HepG2 (cell line): ENCODE measurements around the gene MPC2. TPM values are rescaled to one million over a fixed set of nuclear protein-coding genes. Genes with fewer than 3 reads are reported as not detected.

ENCODE experiments used
- ATAC-seq: fragments of 200-7000 bp; cut with Tn5 transposase; 3 replicates; pipeline ENCODE4 v1.9.1; 2020; ENCODE audit warnings: mild to moderate bottlenecking, moderate library complexity
- BruUV-seq: library from RNA; stranded (reverse); fragments of 400-500 nt; replicated peaks from 2 replicates; lab custom pipeline; 2021; lab: Mats Ljungman, UMichigan
- CTCF ChIA-PET: fragments of 300-600 bp; formaldehyde crosslinking; extraction: SDS; loops from one replicate; lab custom pipeline; 2021; ENCODE audit warnings: low total read pairs, inconsistent platforms, low intra/inter-chr PET ratio; lab: Yijun Ruan, JAX
- POLR2A ChIA-PET: fragments of 350-600 bp; sonication (Branson Sonifier 250); formaldehyde crosslinking; loops from one replicate; lab custom pipeline; 2020; ENCODE audit warnings: antibody characterized with exemption, inconsistent platforms; lab: Yijun Ruan, JAX
- DNase-seq: peaks from one replicate; pipeline ENCODE4 v3.0.0-alpha.2; 2015; ENCODE audit warnings: low spot score
- FAIRE-seq: peaks from 3 replicates; lab custom pipeline; 2011; peaks lifted over from hg19 to GRCh38; lab: Jason Lieb, UNC
- H2AFZ ChIP-seq: one replicate; pipeline ENCODE4 v1.6.1; 2011; ENCODE audit warnings: low read length, inconsistent platforms
- H3K27ac ChIP-seq: fragments of 300-600 bp; 3 replicates; pipeline ENCODE4 v1.8.0; 2011; ENCODE audit warnings: mixed run types, mild to moderate bottlenecking, mixed read lengths, low read length, inconsistent platforms; ENCODE audit not compliant: insufficient read depth; ENCODE audit errors: extremely low read length
- H3K27me3 ChIP-seq, 2 experiments: fragments of 200-600 bp in 1 of 2; 2 replicates in 1 of 2; 3 replicates in 1 of 2; pipeline versions ENCODE4 v1.6.0 to v1.8.0; 2011; ENCODE audit warnings: low read length in 2 of 2, mild to moderate bottlenecking in 2 of 2, moderate library complexity in 2 of 2, inconsistent platforms in 1 of 2; ENCODE audit not compliant: insufficient read depth in 2 of 2, control insufficient read depth in 1 of 2
- H3K36me3 ChIP-seq, 2 experiments: fragments of 200-600 bp in 1 of 2; replicated peaks in 1 of 2; 2 replicates in 1 of 2; 3 replicates in 1 of 2; pipeline versions ENCODE4 v1.5.1 to v1.8.0; 2011; ENCODE audit warnings: low read length in 2 of 2, inconsistent platforms in 1 of 2; ENCODE audit not compliant: insufficient read depth in 2 of 2, control insufficient read depth in 1 of 2
- H3K4me1 ChIP-seq: 2 replicates; pipeline ENCODE4 v1.5.1; 2012; ENCODE audit warnings: low read length, inconsistent platforms; ENCODE audit not compliant: insufficient read depth
- H3K4me2 ChIP-seq: 2 replicates; pipeline ENCODE4 v1.6.0; 2011; ENCODE audit warnings: low read depth, low read length, inconsistent platforms
- H3K4me3 ChIP-seq, 3 experiments: fragments of 200-600 bp in 1 of 3; sonication (generic), shearing (Covaris generic) in 1 of 3; replicated peaks in 1 of 3; 2 replicates each; pipeline ENCODE4 v1.5.1; 2011 to 2016; ENCODE audit warnings: low read length in 3 of 3, inconsistent platforms in 2 of 3, low read depth in 2 of 3, mild to moderate bottlenecking in 2 of 3, control low read depth in 1 of 3, mixed read lengths in 1 of 3; ENCODE audit not compliant: insufficient read depth in 1 of 3
- H3K79me2 ChIP-seq: one replicate; pipeline ENCODE4 v1.6.1; 2011; ENCODE audit warnings: low read length, inconsistent platforms; ENCODE audit not compliant: insufficient read depth
- H3K9ac ChIP-seq: 2 replicates; pipeline ENCODE4 v1.6.0; 2011; ENCODE audit warnings: mild to moderate bottlenecking, low read depth, low read length, inconsistent platforms; ENCODE audit not compliant: insufficient read depth
- H3K9me3 ChIP-seq: 2 replicates; pipeline ENCODE4 v1.5.1; 2012; ENCODE audit warnings: mild to moderate bottlenecking, low read length
- H4K20me1 ChIP-seq: 2 replicates; pipeline ENCODE4 v1.6.0; 2011; ENCODE audit warnings: inconsistent platforms, mild to moderate bottlenecking, low read length, moderate library complexity; ENCODE audit not compliant: insufficient read depth
- DDIT3 ChIP-seq: sonication (generic); formaldehyde crosslinking; IDR thresholded peaks from 2 replicates; pipeline ENCODE4 v1.4.0; 2020; ENCODE audit warnings: mild to moderate bottlenecking, missing genetic modification reagents
- ETV6 ChIP-seq: sonication (generic); formaldehyde crosslinking; conservative IDR thresholded peaks from 2 replicates; pipeline ENCODE4 v1.4.0; 2020; ENCODE audit warnings: missing genetic modification reagents
- FOXC1 ChIP-seq: sonication (generic); formaldehyde crosslinking; IDR thresholded peaks from 2 replicates; pipeline ENCODE4 v1.8.0; 2022; ENCODE audit warnings: mild to moderate bottlenecking, missing genetic modification reagents, borderline replicate concordance
- NR3C1 ChIP-seq: sonication (generic); formaldehyde crosslinking; IDR thresholded peaks from 2 replicates; pipeline ENCODE4 v1.4.0; 2020; ENCODE audit warnings: missing genetic modification reagents
- SOX6 ChIP-seq, 2 experiments: fragments of 450-650 bp in 1 of 2; sonication (generic) in 1 of 2; formaldehyde crosslinking in 1 of 2; IDR thresholded peaks; 2 replicates each; pipeline versions ENCODE4 v1.4.0 to v1.6.1; 2017 to 2020; ENCODE audit warnings: antibody characterized with exemption in 1 of 2, mild to moderate bottlenecking in 1 of 2, missing genetic modification reagents in 1 of 2
- TERF1 ChIP-seq: sonication (generic); formaldehyde crosslinking; IDR thresholded peaks from 2 replicates; pipeline ENCODE4 v1.8.0; 2022; ENCODE audit warnings: mild to moderate bottlenecking, missing genetic modification reagents, moderate library complexity
- ZFAT ChIP-seq: sonication (generic); formaldehyde crosslinking; conservative IDR thresholded peaks from 2 replicates; pipeline ENCODE4 v1.8.1; 2023; ENCODE audit warnings: missing genetic modification reagents, inconsistent platforms
- ZMYM3 ChIP-seq: sonication (generic); formaldehyde crosslinking; IDR thresholded peaks from 2 replicates; pipeline ENCODE4 v1.5.1; 2020; ENCODE audit warnings: mild to moderate bottlenecking, missing genetic modification reagents
- ZNF280D ChIP-seq: sonication (generic); formaldehyde crosslinking; IDR thresholded peaks from 2 replicates; pipeline ENCODE4 v1.5.1; 2020; ENCODE audit warnings: mild to moderate bottlenecking, missing genetic modification reagents
- ZNF292 ChIP-seq: sonication (generic); formaldehyde crosslinking; IDR thresholded peaks from 2 replicates; pipeline ENCODE4 v1.8.1; 2022; ENCODE audit warnings: mild to moderate bottlenecking, low read depth, missing genetic modification reagents, borderline replicate concordance
- ZNF556 ChIP-seq: sonication (generic); formaldehyde crosslinking; IDR thresholded peaks from 2 replicates; pipeline ENCODE4 v1.4.0; 2020; ENCODE audit warnings: mild to moderate bottlenecking, missing genetic modification reagents, borderline replicate concordance
- ZNF7 ChIP-seq: IDR thresholded peaks from 2 replicates; pipeline ENCODE4 v1.6.1; 2016; ENCODE audit warnings: missing biosample characterization, missing genetic modification reagents
- WGBS: methylation state at CpG from one replicate; pipeline ENCODE4 v1.1.6; 2017; ENCODE audit warnings: low lambda C conversion rate; 5-methylcytosine and 5-hydroxymethylcytosine counted together
- in situ Hi-C: cut with HindIII; loops from 2 replicates; pipeline ENCODE4 v1.10.0; 2017; ENCODE audit warnings: low pct_unique_long_range_greater_than_20kb; ENCODE audit not compliant: extremely low pct_ligation_motif_present
- intact Hi-C: fragments of 100-400 bp; cut with micrococcal nuclease; formaldehyde crosslinking; loops from one replicate; pipeline ENCODE4 v1.10.0; 2022; ENCODE audit not compliant: unreplicated experiment
- polyA plus RNA-seq, 8 experiments: library from polyadenylated mRNA; depleted of rRNA in 3 of 8; stranded (reverse) in 7 of 8; unstranded in 1 of 8; fragments of >200 nt; fragmentation: Illumina TruSeq in 4 of 8; extraction: Trizol in 4 of 8; gene quantifications; 2 replicates each; pipeline versions ENCODE4 v1.2.1 to v1.2.3, GENCODE V29; 2011 to 2016; ENCODE audit warnings: low read depth in 4 of 8, missing spikeins in 1 of 8, mixed read lengths in 1 of 8; ENCODE audit not compliant: insufficient read depth in 1 of 8
- total RNA-seq, 5 experiments: library from RNA; depleted of rRNA; stranded (reverse); fragments of >200 nt; fragmentation: Illumina TruSeq; extraction: Trizol; gene quantifications; 2 replicates each; pipeline ENCODE4 v1.2.3, GENCODE V29; 2016; ENCODE audit warnings: low read depth in 1 of 5

Gene MPC2
- total and polyA plus RNA-seq, 2 of the 13 experiments (the other 11 are each of a cell fraction or from before 2014, with no cell fraction given), result 38.8 to 136 TPM

- 74% methylated on average over 6 of the region's 6 CpGs for WGBS
- H3K9ac ChIP-seq, result no peak overlapping the region
- H3K27me3 ChIP-seq, result no peaks in the 10 kb centered on the region
- H3K4me3 ChIP-seq, result no peak overlapping the region
- peak; percentile 24; the same call in 1 of the 2 replicates for TF ChIP-seq ZNF7 (CRISPR knock-in tag)
- no peak for TF ChIP-seq SOX6 (IDR thresholded peaks at IDR 0.05)
- TF ChIP-seq SOX6 (CRISPR knock-in tag; IDR thresholded peaks at IDR 0.05), result no peak
- no peak for TF ChIP-seq DDIT3 (CRISPR knock-in tag)
- TF ChIP-seq FOXC1, result no peak
- TF ChIP-seq TERF1 (CRISPR knock-in tag), result no peak
- ChIA-PET POLR2A (no interaction called here), CTCF (no interaction called here)
- H3K4me1 ChIP-seq, result peaks cover 31% of the 10 kb centered on the region
- in situ Hi-C loops, result no loop called here
- intact Hi-C loops, result no loop called here
- H3K4me2 ChIP-seq, result no peak overlapping the region
- H2AFZ ChIP-seq, result no peak overlapping the region
- H3K9me3 ChIP-seq, result peaks cover 14% of the 10 kb centered on the region
- BruUV-seq, result no TSS peak
- H3K79me2 ChIP-seq, result no peaks in the 10 kb centered on the region
- H3K36me3 ChIP-seq, result no peaks in the 10 kb centered on the region
- H4K20me1 ChIP-seq, result no peaks in the 10 kb centered on the region
- no peak for ATAC-seq
- no peak for DNase-seq
- H3K27ac ChIP-seq, result no peak overlapping the region
- FAIRE-seq, result no peak
Measured at GRCh38 chr1:167909691-167910180, 27.1 kb downstream of the MPC2 start.

- H3K36me3 ChIP-seq, result no peaks in the 10 kb centered on the region
- peaks cover 25% of the 10 kb centered on the region for H3K4me1 ChIP-seq
- no peak overlapping the region for H3K9ac ChIP-seq
- 0 out of 6 replicates have a peak overlapping the region, but pooled peaks of 1 of the 3 experiments have one; percentile 36 for H3K4me3 ChIP-seq
- H3K27ac ChIP-seq, result no peak overlapping the region
- no TSS peak for BruUV-seq
- FAIRE-seq (no peak), ATAC-seq (no peak), DNase-seq (no peak)
- no peaks in the 10 kb centered on the region; a peak in 1 of 5 replicates for H3K27me3 ChIP-seq
- intact Hi-C loops, result no loop called here
- CTCF ChIA-PET, result no interaction called here
- TF ChIP-seq ETV6 (CRISPR knock-in tag) (no peak), ZNF280D (CRISPR knock-in tag) (no peak), ZFAT (CRISPR knock-in tag) (no peak), ZMYM3 (CRISPR knock-in tag) (no peak), NR3C1 (CRISPR knock-in tag) (no peak), ZNF292 (CRISPR knock-in tag) (no peak), ZNF556 (CRISPR knock-in tag) (no peak)
- in situ Hi-C loops, result no loop called here
- POLR2A ChIA-PET, result interaction anchor here (2.3 kb wide), 1 partner anchor 11 kb away, joined by 12 read pairs; no protein-coding TSS in a partner anchor
- no peak overlapping the region for H2AFZ ChIP-seq
- H3K4me2 ChIP-seq, result peak overlapping the region; percentile 66
- no peaks in the 10 kb centered on the region for H4K20me1 ChIP-seq
- H3K79me2 ChIP-seq, result no peaks in the 10 kb centered on the region
- H3K9me3 ChIP-seq, result peaks cover 14% of the 10 kb centered on the region
Measured at GRCh38 chr1:167905671-167906070, 31.2 kb downstream of the MPC2 start.
